B cell (primary cell): Measurements from ENCODE around the gene NUDT15. TPM values are rescaled to one million over a fixed set of nuclear protein-coding genes. Genes with fewer than 3 reads are reported as not detected.

Source experiments
- ATAC-seq: fragments of 200-7000 bp; cut with Tn5 transposase; one replicate; pipeline ENCODE4 v1.10.0; 2021; ENCODE audit warnings: low read depth, mild to moderate bottlenecking, moderate number of reproducible peaks, moderate library complexity
- CTCF ChIA-PET: fragments of 350-600 bp; sonication (Branson Sonifier 250); formaldehyde crosslinking; loops from one replicate; lab custom pipeline; 2021; ENCODE audit warnings: antibody characterized with exemption, inconsistent platforms; lab: Charles Lee
- POLR2A ChIA-PET: fragments of 350-600 bp; sonication (Branson Sonifier 250); formaldehyde crosslinking; loops from one replicate; lab custom pipeline; 2021; ENCODE audit warnings: antibody characterized with exemption; lab: Charles Lee
- DNase-seq: peaks from one replicate; pipeline ENCODE4 v3.0.0; 2013
- H2AFZ ChIP-seq: 2 replicates; pipeline ENCODE4 v1.6.1; 2012; ENCODE audit warnings: mild to moderate bottlenecking, low read depth, low read length; ENCODE audit not compliant: insufficient read depth, poor library complexity, severe bottlenecking
- H3K27ac ChIP-seq, 2 donors: 1 replicate in 1 of 2; 2 replicates in 1 of 2; pipeline ENCODE4 v1.5.1; 2012 to 2013; ENCODE audit warnings: low read length in 2 of 2, mild to moderate bottlenecking in 2 of 2, moderate library complexity in 1 of 2
- H3K27me3 ChIP-seq, 4 experiments: fragments of 200-600 bp in 1 of 4; sonication (generic) in 1 of 4; replicated peaks in 1 of 4; 1 replicate in 2 of 4; 2 replicates in 2 of 4; pipeline versions ENCODE4 v1.6.1 to v1.7.0; 2013 to 2016; ENCODE audit warnings: low read length in 3 of 4, mild to moderate bottlenecking in 2 of 4, mixed read lengths in 1 of 4, moderate library complexity in 1 of 4; ENCODE audit not compliant: insufficient read depth in 4 of 4, control insufficient read depth in 3 of 4; ENCODE audit errors: control extremely low read depth in 1 of 4
- H3K36me3 ChIP-seq, 2 experiments: replicated peaks in 1 of 2; 1 replicate in 1 of 2; 2 replicates in 1 of 2; pipeline versions ENCODE4 v1.6.1 to v1.7.1; 2013; ENCODE audit warnings: low read length in 1 of 2; ENCODE audit not compliant: insufficient read depth in 2 of 2, control insufficient read depth in 1 of 2; ENCODE audit errors: control extremely low read depth in 1 of 2, extremely low read depth in 1 of 2
- H3K4me1 ChIP-seq, 2 donors: fragments of 200-600 bp in 1 of 2; sonication (generic) in 1 of 2; 1 replicate in 1 of 2; 2 replicates in 1 of 2; pipeline versions ENCODE4 v1.5.1 to v1.6.1; 2013 to 2017; ENCODE audit warnings: low read length in 2 of 2; ENCODE audit not compliant: control insufficient read depth in 2 of 2, insufficient read depth in 2 of 2
- H3K4me2 ChIP-seq: replicated peaks from 2 replicates; pipeline ENCODE3; 2012; ENCODE audit warnings: mild to moderate bottlenecking, low read depth, low read length; ENCODE audit not compliant: poor library complexity, severe bottlenecking
- H3K4me3 ChIP-seq, 5 experiments: fragments of 200-600 bp in 1 of 5; sonication (generic) in 1 of 5; 1 replicate in 3 of 5; 2 replicates in 2 of 5; pipeline versions ENCODE4 v1.5.1 to v1.7.0; 2011 to 2016; ENCODE audit warnings: low read length in 4 of 5, mild to moderate bottlenecking in 4 of 5, low read depth in 2 of 5, control low read depth in 1 of 5, moderate library complexity in 1 of 5; ENCODE audit not compliant: insufficient read depth in 1 of 5; ENCODE audit errors: control extremely low read depth in 1 of 5, extremely low read depth in 1 of 5
- H3K79me2 ChIP-seq: fragments of 200-600 bp; sonication (generic); one replicate; pipeline ENCODE4 v1.6.0; 2016; ENCODE audit warnings: low read length; ENCODE audit not compliant: control insufficient read depth, insufficient read depth
- H3K9ac ChIP-seq: fragments of 200-600 bp; sonication (generic); 2 replicates; pipeline ENCODE4 v1.6.1; 2017; ENCODE audit warnings: mild to moderate bottlenecking, low read length, moderate library complexity
- H3K9me3 ChIP-seq, 3 donors: one replicate each; pipeline versions ENCODE4 v1.6.1 to v1.7.1; 2013; ENCODE audit warnings: low read length in 2 of 3; ENCODE audit not compliant: control insufficient read depth in 2 of 3, insufficient read depth in 1 of 3; ENCODE audit errors: control extremely low read depth in 1 of 3
- H4K20me1 ChIP-seq: 2 replicates; pipeline ENCODE4 v1.6.0; 2012; ENCODE audit warnings: mild to moderate bottlenecking, low read length; ENCODE audit not compliant: insufficient read depth, control insufficient read depth, poor library complexity, severe bottlenecking
- H3K27ac Mint-ChIP-seq: one replicate; pipeline ENCODE4 v1.8.0; 2021; ENCODE audit warnings: mixed read lengths
- H3K27me3 Mint-ChIP-seq: one replicate; pipeline ENCODE4 v1.8.0; 2021; ENCODE audit warnings: mixed read lengths
- H3K4me1 Mint-ChIP-seq: one replicate; pipeline ENCODE4 v1.8.0; 2021; ENCODE audit warnings: mixed read lengths
- H3K4me3 Mint-ChIP-seq: one replicate; pipeline ENCODE4 v1.8.0; 2021; ENCODE audit warnings: mixed read lengths
- H3K9me3 Mint-ChIP-seq: one replicate; pipeline ENCODE4 v1.8.0; 2022; ENCODE audit warnings: mixed read lengths; ENCODE audit not compliant: insufficient read depth
- EZH2 ChIP-seq: IDR thresholded peaks from 2 replicates; pipeline ENCODE4 v1.6.1; 2012; ENCODE audit warnings: borderline replicate concordance, low read depth, mild to moderate bottlenecking, moderate library complexity, low read length; ENCODE audit not compliant: insufficient read depth, poor library complexity, severe bottlenecking
- WGBS: methylation state at CpG from one replicate; pipeline ENCODE4 v1.1.5; 2013; ENCODE audit warnings: missing lambda C conversion rate; ENCODE audit not compliant: insufficient coverage; 5-methylcytosine and 5-hydroxymethylcytosine counted together
- intact Hi-C: fragments of 100-400 bp; cut with micrococcal nuclease; formaldehyde crosslinking; loops from one replicate; pipeline ENCODE4 v1.10.0; 2022
- polyA plus RNA-seq: library from polyadenylated mRNA; depleted of rRNA; stranded (reverse); fragments of >200 nt; gene quantifications from 2 replicates; pipeline ENCODE4 v1.2.3, GENCODE V29; 2012
- total RNA-seq, 2 donors: library from RNA; stranded (reverse); fragments of 120-200 nt in 1 of 2; gene quantifications; 1 replicate in 1 of 2; 2 replicates in 1 of 2; pipeline versions ENCODE4 v1.2.3 to v1.2.4, GENCODE V29; 2013 to 2022
- TF ChIP-seq, protein P1 (sequence below): fragments of 200-600 bp; IDR thresholded peaks from one replicate; pipeline ENCODE4 v1.8.0; 2022; ENCODE audit warnings: antibody characterized with exemption, mild to moderate bottlenecking

NUDT15 gene
- total and polyA plus RNA-seq, 2 donors (not counting 1 experiment from before 2014, with no cell fraction given): 4.2 to 6.0 TPM

DNA sequence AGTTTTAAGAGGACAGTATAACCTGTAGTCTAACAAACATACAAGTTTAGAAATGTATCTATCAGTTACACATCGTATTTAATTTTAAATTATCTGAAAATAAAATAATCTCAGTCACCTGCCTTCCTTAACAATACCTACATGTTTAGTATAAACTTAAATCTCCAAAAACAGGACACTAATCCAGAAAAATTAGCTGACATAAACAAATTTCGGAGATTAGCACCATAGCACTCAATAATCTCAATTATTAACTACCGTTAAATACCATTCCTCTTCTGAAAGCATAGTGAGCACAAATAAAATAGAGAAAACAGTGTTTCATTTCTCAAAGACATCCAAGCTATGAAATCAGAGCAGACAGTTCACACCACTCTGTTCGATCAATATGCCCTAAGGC lies 44.2 kb downstream of the NUDT15 start:
- Histone ChIP-seq H3K4me2 (no peak overlapping the region), H3K27me3 (no peaks in the 10 kb centered on the region), H3K4me1 (peaks cover 5 to 6% of the 10 kb centered on the region in 2 donors), H3K79me2 (peaks cover 12% of the 10 kb centered on the region), H3K27ac (no peak overlapping the region), H3K36me3 (peaks cover 22 to 70% of the 10 kb centered on the region in 2 experiments), H3K9ac (no peak overlapping the region), H3K9me3 (no peaks in the 10 kb centered on the region), H2AFZ (no peak overlapping the region), H4K20me1 (no peaks in the 10 kb centered on the region), H3K4me3 (no peak overlapping the region)
- Mint-ChIP-seq H3K4me1 (peaks cover 9% of the 10 kb centered on the region), H3K27me3 (no peaks in the 10 kb centered on the region), H3K4me3 (no peak overlapping the region), H3K27ac (no peak overlapping the region), H3K9me3 (no peaks in the 10 kb centered on the region)
- intact Hi-C loops: no loop called here
- no peak for DNase-seq
- no CpG with 5 or more reads among the region's 4 CpGs for WGBS
- ChIA-PET CTCF (interaction anchor here (1.1 kb wide), 1 partner anchor 13 kb away, joined by 3 read pairs; the partner anchor contains the start of gene MED4), POLR2A (no interaction called here)
- TF ChIP-seq, protein P1, sequence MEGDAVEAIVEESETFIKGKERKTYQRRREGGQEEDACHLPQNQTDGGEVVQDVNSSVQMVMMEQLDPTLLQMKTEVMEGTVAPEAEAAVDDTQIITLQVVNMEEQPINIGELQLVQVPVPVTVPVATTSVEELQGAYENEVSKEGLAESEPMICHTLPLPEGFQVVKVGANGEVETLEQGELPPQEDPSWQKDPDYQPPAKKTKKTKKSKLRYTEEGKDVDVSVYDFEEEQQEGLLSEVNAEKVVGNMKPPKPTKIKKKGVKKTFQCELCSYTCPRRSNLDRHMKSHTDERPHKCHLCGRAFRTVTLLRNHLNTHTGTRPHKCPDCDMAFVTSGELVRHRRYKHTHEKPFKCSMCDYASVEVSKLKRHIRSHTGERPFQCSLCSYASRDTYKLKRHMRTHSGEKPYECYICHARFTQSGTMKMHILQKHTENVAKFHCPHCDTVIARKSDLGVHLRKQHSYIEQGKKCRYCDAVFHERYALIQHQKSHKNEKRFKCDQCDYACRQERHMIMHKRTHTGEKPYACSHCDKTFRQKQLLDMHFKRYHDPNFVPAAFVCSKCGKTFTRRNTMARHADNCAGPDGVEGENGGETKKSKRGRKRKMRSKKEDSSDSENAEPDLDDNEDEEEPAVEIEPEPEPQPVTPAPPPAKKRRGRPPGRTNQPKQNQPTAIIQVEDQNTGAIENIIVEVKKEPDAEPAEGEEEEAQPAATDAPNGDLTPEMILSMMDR: no peak
- no peak for TF ChIP-seq EZH2
- ATAC-seq: no peak

DNA sequence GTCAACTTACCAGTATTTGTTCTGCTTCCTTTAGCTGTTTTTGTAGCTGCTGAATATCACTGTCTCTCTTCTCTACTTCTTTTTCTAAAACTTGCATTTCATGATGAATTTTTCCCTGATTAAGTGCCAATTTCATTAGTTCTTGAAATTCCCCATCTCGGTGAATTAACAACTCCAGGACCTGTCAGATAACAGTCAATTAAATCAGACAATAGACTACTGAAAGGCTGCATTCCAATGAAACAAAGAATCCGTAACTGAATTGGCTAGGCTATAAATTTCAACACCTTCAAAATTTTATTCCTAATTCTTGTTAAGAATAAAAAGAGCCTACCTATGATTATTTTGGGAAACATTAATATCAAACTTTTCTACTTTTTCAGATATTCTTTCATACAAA lies 48.7 kb downstream of the NUDT15 start:
- Histone ChIP-seq H3K27me3 (no peaks in the 10 kb centered on the region), H4K20me1 (peaks cover 20% of the 10 kb centered on the region), H3K36me3 (peaks cover 14 to 40% of the 10 kb centered on the region in 2 experiments), H3K4me3 (no peak overlapping the region), H3K27ac (no peak overlapping the region), H3K4me2 (no peak overlapping the region), H3K9ac (no peak overlapping the region), H3K4me1 (no peaks in the 10 kb centered on the region), H3K9me3 (no peaks in the 10 kb centered on the region), H3K79me2 (peaks cover 49% of the 10 kb centered on the region), H2AFZ (no peak overlapping the region)
- Mint-ChIP-seq H3K9me3 (no peaks in the 10 kb centered on the region), H3K27ac (no peak overlapping the region), H3K27me3 (no peaks in the 10 kb centered on the region), H3K4me1 (peaks cover 13% of the 10 kb centered on the region), H3K4me3 (no peak overlapping the region)
- no peak for ATAC-seq
- POLR2A ChIA-PET: no interaction called here
- DNase-seq: no peak
- intact Hi-C loops: no loop called here
- WGBS: no CpG with 5 or more reads among the region's 2 CpGs
- CTCF ChIA-PET: no interaction called here
- TF ChIP-seq EZH2: no peak
- TF ChIP-seq, protein P1: no peak
